HuH-7 (cell line): ENCODE measurements around the gene LHFPL3.
"Not testable (repeated sequence)": the region's sequence is repeated elsewhere in the genome, so short reads cannot be mapped to it uniquely, and the experiment has no call there.

Source experiments
- DNase-seq: peaks from one replicate; pipeline ENCODE4 v3.0.0; 2011; ENCODE audit warnings: low spot score

Gene LHFPL3

DNA sequence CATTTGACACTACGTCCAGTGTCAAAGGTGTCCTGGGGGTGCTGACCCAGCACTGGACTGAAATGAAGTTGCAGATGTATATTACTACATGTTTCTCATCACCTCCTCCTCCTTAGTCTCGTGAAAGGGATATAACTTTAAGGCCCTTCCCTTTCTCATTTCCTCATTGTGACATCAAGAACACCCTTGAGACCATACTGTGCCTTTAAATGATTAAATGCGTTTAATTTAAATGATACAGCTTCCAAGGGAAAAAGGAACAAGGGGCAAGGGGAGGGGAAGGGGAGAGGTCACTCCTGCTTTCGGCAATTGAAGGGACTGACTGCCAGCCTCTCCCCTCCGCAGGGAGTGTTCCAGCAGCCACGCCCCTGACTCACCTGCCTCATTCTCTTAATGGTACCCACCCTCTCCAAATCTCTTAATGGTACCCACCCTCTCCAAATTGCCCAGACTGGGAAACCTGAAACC is 605.2 kb downstream of the LHFPL3 start:
- no peak for DNase-seq

DNA sequence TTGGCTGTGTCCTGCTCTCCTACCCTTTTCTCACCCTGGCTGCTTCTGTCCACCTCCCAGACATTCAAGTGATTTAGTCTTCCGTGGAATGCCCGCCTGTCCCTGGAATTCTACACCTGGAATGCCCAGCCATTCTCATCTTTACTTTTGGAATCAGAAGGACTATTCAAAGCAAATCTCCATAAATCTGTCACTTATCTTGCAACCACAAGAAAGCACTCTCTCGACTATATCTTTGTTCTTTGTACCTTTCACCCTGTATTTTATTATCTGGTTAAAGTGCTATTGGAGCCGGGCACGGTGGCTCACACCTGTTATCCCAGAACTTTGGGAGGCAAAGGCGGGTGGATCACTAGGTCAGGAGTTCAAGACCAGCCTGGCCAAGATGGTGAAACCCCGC is 606.3 kb downstream of the LHFPL3 start:
- no peak for DNase-seq

DNA sequence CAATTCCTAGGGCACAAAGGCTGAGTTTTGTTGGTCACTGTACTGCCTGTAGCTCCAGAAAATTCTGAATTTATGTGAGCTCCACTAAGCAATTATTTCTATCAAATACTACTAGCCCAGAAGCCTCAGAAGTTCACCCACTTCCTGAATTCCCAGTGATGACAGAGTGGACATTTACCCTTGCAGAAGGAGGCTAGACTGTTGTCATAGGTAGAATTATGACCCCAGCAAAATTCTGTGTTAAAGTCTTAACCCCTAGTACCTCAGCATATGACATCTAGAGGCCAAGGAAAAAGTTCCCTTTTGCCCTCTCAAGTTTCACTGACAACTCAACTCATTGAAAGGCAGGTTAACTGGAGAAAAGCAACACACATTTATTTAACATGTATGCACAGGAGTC is 606.9 kb downstream of the LHFPL3 start:
- no peak for DNase-seq

DNA sequence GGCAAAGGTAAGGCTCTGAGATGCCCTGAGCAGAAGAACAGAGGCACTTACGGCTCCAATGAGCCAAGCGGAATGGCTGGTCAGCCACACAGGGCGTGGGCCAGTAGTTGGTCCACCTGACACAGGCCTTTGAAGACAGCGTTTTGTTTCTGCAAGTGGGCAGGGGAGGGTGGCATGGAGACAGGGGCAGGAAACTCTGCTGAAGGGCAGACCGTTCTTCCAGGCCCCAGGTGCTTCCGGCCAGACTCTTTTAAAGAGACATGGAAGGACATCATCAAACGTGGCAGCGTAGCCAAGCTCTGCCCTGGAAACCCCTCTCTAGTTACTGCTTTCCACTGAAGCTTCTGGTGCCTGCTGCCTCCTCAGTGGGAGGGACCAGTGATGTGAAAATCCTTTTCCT is 608.1 kb downstream of the LHFPL3 start:
- no peak for DNase-seq

DNA sequence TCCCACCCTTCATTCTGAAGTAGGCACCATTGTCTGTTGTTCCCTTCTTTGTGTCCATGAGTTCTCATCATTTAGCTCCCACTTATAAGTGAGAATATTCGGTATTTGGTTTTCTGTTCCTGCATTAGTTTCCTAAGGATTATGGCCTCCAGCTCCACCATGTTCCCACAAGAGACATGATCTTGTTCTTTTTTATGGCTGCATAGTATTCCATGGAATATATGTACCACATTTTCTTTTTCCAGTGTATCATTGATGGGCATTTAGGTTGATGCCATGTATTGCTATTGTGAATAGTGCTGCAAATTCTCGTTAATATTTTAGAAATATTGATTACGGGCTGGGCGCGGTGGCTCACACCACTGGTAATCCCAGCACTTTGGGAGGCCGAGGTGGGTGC is 609.1 kb downstream of the LHFPL3 start:
- not testable (repeated sequence) for DNase-seq

DNA sequence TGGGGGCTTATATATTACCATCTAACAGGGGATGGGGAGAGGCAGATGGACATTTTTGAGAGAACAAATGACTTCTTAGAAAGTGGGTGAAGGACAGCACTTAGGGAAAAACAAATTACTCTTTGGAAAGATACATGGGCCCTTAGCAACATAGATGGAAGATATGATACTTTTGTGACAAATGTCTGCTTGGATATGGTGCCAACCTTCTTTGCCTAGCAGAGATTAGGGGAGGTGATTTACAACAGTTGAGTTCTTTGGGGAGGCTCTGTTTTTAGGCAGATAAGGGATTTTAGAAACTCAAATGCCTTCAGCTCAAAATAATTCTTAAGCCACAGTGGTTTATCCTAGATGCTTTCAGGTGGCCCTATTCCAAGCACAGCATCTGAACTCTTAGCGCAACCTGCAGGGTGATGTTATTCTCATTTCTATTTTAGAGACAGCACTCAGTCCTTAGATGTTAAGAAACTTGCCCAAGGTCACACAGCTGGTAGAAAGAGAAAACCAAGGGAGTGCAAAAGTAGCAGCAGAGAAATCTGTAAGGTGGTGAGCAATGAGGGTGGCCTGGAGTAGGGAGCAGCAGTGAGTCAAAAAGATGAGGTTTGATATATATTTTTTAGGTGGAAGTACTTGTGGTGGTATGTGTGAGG is 610.5 kb downstream of the LHFPL3 start:
- DNase-seq: no peak

DNA sequence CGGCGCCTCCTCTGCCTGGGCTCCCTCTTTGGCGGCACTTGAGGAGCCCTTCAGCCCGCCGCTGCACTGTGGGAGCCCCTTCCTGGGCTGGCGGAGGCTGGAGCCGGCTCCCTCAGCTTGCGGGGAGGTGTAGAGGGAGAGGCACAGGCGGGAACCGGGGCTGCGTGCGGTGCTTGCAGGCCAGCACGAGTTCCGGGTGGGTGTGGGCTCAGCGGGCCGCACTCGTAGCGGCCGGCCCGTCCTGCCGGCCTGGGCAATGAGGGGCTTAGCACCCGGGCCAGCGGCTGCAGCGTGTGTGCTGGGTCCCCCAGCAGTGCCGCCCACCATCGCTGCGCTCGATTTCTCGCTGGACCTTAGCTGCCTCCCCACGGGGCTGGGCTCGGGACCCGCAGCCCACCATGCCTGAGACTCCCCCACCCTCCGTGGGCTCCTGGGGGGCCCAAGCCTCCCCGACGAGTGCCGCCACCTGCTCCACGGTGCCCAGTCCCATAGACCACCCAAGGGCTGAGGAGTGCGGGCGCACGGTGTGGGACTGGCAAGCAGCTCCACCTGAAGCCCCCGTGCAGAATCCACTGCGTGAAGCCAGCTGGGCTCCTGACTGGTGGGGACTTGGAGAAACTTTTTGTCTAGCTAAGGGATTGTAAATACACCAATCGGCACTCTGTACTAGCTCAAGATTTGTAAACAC is 611.8 kb downstream of the LHFPL3 start:
- DNase-seq: no peak

DNA sequence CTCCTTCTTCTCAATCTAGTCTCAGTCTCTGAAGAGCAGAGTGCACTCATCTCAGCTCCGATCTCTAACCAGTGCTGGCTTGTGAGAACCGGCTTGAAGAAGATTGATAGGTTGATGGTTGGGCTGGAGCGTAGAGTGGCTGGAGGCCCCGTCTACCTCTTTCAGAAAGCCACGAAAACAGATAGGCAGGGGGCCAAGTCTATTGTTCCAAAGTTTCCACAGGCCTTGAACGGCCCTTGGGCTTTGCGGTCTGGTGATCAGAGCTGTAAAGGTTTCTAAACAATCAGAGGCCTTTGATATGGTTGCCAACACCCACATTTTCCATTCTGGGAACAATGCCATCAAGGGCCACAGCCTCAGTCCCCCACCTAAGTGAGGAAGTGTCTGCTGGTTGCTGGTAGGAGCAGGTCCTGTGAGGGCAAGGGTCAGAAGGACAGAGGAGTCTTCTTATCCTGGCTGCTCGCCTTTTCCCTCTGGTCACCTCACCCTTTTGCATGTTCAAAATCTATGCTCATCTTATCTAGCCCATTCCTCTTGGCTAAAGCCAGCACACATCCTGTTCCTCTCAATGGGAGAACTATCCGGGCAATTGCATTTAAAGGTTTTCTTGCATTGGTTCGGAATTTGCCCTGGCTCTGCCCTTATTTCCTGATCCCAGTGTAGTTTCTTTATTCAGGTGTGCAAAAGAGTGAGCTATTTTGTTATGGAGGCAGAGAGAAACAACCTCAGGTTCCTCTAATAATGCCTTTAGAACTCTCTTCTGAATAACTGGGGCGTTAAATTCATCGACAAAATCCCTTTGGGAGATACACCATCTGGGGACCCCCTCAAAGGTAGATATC is 615.3 kb downstream of the LHFPL3 start:
- DNase-seq: peak; percentile 68

DNA sequence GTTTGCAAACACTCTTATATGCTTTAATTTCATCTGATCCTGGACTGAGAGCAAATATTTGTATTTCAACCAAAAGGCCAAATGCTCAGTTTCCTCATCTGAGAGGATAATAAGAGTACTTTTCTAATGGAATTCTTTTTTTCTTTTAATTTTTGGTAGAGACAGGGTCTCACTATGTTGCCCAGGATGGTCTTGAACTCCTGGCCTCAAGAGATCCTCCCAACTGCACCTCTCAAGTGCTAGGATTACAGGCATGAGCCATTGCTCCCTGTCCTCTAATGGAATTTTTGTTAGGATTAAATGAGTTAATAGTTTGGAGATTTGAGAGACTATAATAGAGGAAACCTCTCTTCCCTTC is 617.2 kb downstream of the LHFPL3 start:
- no peak for DNase-seq

DNA sequence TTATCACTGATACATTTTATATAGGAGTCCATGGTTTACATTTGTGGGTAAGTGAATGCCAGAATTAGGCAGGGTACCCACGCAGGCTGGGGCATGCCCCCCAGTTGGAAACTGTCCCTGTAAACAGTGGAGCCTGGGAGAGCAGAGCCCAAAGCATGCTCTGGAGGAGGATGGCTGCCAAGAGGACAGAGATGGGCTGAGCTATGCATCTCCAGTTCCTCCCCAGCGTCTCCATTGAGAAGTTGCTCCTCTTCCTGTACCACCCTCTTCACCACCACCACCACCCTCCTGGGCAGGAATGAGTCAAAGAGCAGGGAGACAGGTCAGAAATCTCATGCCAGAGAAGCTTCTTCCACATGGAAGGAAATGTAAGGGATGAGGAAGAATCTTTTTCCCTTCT is 617.9 kb downstream of the LHFPL3 start:
- no peak for DNase-seq

DNA sequence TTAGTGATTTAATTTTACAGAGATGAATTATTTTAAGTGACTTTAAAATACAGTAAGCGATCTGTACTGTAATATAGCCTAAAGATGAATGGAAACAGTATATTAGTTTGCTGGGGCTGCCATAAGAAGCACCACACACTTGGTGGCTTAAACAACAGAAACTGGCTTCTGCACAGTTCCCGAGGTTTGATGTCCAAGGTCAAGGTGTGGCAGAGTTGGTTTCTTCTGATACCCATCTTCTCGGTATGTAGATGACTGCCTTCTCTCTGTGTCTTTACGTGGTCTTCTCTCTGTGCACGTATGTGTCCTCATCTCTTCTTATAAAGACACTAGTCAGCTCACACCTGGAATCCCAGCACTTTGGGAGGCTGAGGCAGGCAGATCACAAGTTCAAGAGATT is 621.6 kb downstream of the LHFPL3 start:
- DNase-seq: no peak

DNA sequence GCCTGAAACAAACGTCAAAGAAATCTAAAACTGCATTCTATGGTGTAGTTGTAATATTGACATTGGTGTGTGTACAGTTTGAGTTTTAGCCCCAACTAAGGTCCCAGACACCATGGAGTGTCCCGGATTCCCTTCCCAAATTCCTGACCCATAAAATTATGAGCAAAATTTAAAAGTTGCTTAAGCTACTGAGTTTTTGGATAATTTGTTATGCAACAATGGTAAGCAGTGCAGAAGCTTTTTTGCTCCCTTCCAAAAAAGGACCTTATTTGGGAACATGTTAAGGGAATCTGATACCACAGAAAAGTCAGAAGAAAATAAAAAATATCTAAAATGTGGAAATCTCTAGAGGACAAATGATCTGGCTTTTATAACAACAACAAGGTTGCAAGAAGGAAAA is 622.4 kb downstream of the LHFPL3 start:
- DNase-seq: no peak

DNA sequence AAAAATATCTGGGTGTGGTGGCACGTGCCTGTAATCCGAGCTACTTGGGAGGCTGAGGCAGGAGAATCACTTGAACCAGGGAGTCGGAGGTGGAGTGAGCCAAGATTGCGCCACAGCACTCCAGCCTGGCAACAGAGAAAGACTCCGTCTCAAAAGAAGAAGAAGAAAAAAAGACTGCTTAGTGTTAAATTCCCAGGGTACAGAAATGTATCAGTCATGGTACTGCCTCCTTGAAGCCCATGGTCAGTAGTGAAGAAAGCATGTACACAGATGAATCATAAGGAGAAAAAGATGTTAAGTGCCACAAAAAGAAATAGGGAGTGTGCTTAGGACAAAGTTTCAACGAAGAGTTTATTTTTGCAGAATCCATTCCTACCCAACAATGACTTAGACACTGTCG is 623.1 kb downstream of the LHFPL3 start:
- DNase-seq: no peak

DNA sequence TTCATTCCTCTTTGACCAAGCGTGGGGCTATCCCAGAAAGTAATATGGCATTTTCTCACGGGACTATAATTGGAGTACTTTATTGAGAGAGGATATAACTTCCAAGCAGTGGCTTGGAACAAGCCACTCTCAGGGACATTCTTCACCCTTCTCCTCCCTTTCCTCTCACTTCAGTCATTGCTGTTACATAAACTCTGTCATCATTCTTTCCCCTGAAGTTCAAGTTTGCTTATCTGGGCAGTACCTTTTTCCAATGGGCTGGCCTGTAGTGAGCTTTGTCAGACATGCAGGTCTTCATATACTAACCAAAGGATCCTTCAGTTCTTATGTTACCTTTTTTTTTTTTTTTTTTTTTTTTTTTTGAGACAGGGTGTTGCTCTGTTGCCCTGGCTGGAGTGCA is 626.9 kb downstream of the LHFPL3 start:
- DNase-seq: no peak
